Neural cell (in vitro differentiated cells): ENCODE data around the gene IGSF3. TPM values are rescaled to one million over a fixed set of nuclear protein-coding genes. Genes with fewer than 3 reads are reported as not detected.

Experiments used
- H2AFZ ChIP-seq: fragments of 200-600, 300-800 bp; sonication (generic), shearing (Covaris generic); 2 replicates; pipeline ENCODE4 v1.6.0; 2014; ENCODE audit warnings: low read depth, mild to moderate bottlenecking, antibody characterized with exemption, low read length, moderate library complexity
- H3F3A ChIP-seq: fragments of 200-600 bp; shearing (Covaris generic); 2 replicates; pipeline ENCODE4 v1.6.1; 2016; ENCODE audit warnings: mild to moderate bottlenecking, moderate library complexity, mixed read lengths, antibody characterized with exemption, low read length; ENCODE audit not compliant: insufficient read depth, poor library complexity, severe bottlenecking
- H3K27ac ChIP-seq: fragments of 200-600, 300-800 bp; sonication (generic), shearing (Covaris generic); 2 replicates; pipeline ENCODE4 v1.5.1; 2014; ENCODE audit warnings: mild to moderate bottlenecking, low read length, moderate library complexity
- H3K27me3 ChIP-seq: fragments of 300-800, 200-600 bp; sonication (generic), shearing (Covaris generic); 2 replicates; pipeline ENCODE4 v1.6.0; 2014; ENCODE audit warnings: mild to moderate bottlenecking, low read depth, low read length, moderate library complexity; ENCODE audit not compliant: insufficient read depth
- H3K36me3 ChIP-seq: fragments of 300-800, 200-600 bp; sonication (generic), shearing (Covaris generic); 2 replicates; pipeline ENCODE4 v1.5.1; 2014; ENCODE audit warnings: mild to moderate bottlenecking, antibody characterized with exemption, low read length, moderate library complexity; ENCODE audit not compliant: insufficient read depth
- H3K4me2 ChIP-seq: fragments of 300-800, 200-600 bp; sonication (generic), shearing (Covaris generic); 2 replicates; pipeline ENCODE4 v1.6.0; 2014; ENCODE audit warnings: mild to moderate bottlenecking, low read length
- H3K4me3 ChIP-seq: fragments of 300-800, 200-600 bp; sonication (generic), shearing (Covaris generic); 2 replicates; pipeline ENCODE4 v1.5.1; 2014; ENCODE audit warnings: mild to moderate bottlenecking, low read length, moderate library complexity
- H3K79me2 ChIP-seq: fragments of 200-600 bp; shearing (Covaris generic); replicated peaks from 2 replicates; pipeline ENCODE4 v1.6.0; 2014; ENCODE audit warnings: mild to moderate bottlenecking, low read length, moderate library complexity; ENCODE audit not compliant: insufficient read depth
- H3K9ac ChIP-seq: fragments of 300-800, 200-600 bp; sonication (generic), shearing (Covaris generic); 2 replicates; pipeline ENCODE4 v1.6.1; 2016; ENCODE audit warnings: mild to moderate bottlenecking, low read length, mixed read lengths
- H3K9me2 ChIP-seq: fragments of 200-600 bp; shearing (Covaris generic); 2 replicates; pipeline ENCODE4 v1.6.1; 2016; ENCODE audit warnings: mild to moderate bottlenecking, low read length, mixed read lengths; ENCODE audit not compliant: insufficient read depth
- H3K9me3 ChIP-seq: fragments of 200-600, 300-800 bp; sonication (generic), shearing (Covaris generic); 2 replicates; pipeline ENCODE4 v1.6.1; 2016; ENCODE audit warnings: mild to moderate bottlenecking, mixed run types, low read length, moderate library complexity, mixed read lengths
- H4K20me1 ChIP-seq: fragments of 200-600 bp; shearing (Covaris generic); 2 replicates; pipeline ENCODE4 v1.6.1; 2016; ENCODE audit warnings: mild to moderate bottlenecking, mixed run types; ENCODE audit not compliant: insufficient read depth
- CTCF ChIP-seq: fragments of 450-650 bp; IDR thresholded peaks from 2 replicates; pipeline ENCODE4 v1.5.1; 2014; ENCODE audit warnings: antibody characterized with exemption, mild to moderate bottlenecking, moderate library complexity; ENCODE audit not compliant: poor library complexity, severe bottlenecking
- EP300 ChIP-seq: fragments of 450-650 bp; conservative IDR thresholded peaks from 2 replicates; pipeline ENCODE4 v1.6.1; 2014; ENCODE audit warnings: antibody characterized with exemption, mild to moderate bottlenecking, moderate library complexity; ENCODE audit not compliant: poor library complexity, severe bottlenecking
- EZH2 ChIP-seq: fragments of 200-600, 300-800 bp; shearing (Covaris generic), sonication (generic); IDR thresholded peaks from 2 replicates; pipeline ENCODE4 v1.6.1; 2014; ENCODE audit warnings: antibody characterized with exemption, low read length, borderline replicate concordance, mild to moderate bottlenecking; ENCODE audit not compliant: insufficient read depth, poor library complexity, severe bottlenecking
- MXI1 ChIP-seq: fragments of 450-650 bp; conservative IDR thresholded peaks from 2 replicates; pipeline ENCODE4 v1.6.1; 2014; ENCODE audit warnings: antibody characterized with exemption, mild to moderate bottlenecking; ENCODE audit not compliant: poor library complexity, severe bottlenecking
- POLR2AphosphoS5 ChIP-seq: IDR thresholded peaks from 2 replicates; pipeline ENCODE4 v1.6.1; 2012
- RAD21 ChIP-seq: fragments of 450-650 bp; conservative IDR thresholded peaks from 2 replicates; pipeline ENCODE4 v1.6.1; 2014; ENCODE audit warnings: antibody characterized with exemption, mild to moderate bottlenecking, moderate library complexity
- SMC3 ChIP-seq: fragments of 450-650 bp; conservative IDR thresholded peaks from 2 replicates; pipeline ENCODE4 v1.6.1; 2014; ENCODE audit warnings: antibody characterized with exemption, mild to moderate bottlenecking, moderate library complexity; ENCODE audit not compliant: poor library complexity
- TAF1 ChIP-seq: IDR thresholded peaks from 2 replicates; pipeline ENCODE4 v1.6.1; 2012; ENCODE audit warnings: low read depth
- polyA plus RNA-seq: library from polyadenylated mRNA; depleted of rRNA; stranded (reverse); fragments of >200 nt; gene quantifications from 2 replicates; pipeline ENCODE4 v1.2.3, GENCODE V29; 2014
- TF ChIP-seq, protein P1 (sequence below): IDR thresholded peaks from 2 replicates; pipeline ENCODE4 v1.6.1; 2012; ENCODE audit warnings: borderline replicate concordance

IGSF3 gene
- polyA plus RNA-seq, 1 donor from 2014 or later: 81.4 TPM

- H3K27me3 ChIP-seq: no peaks in the 10 kb centered on the region
- peak overlapping the region; percentile 47 for H2AFZ ChIP-seq
- no peaks in the 10 kb centered on the region for H4K20me1 ChIP-seq
- no peaks in the 10 kb centered on the region for H3K9me3 ChIP-seq
- TF ChIP-seq TAF1: no peak
- peak; percentile 9 for TF ChIP-seq RAD21
- peak; percentile 10 for TF ChIP-seq CTCF
- no peak for TF ChIP-seq SMC3
- TF ChIP-seq MXI1: no peak
- H3K9me2 ChIP-seq: no peaks in the 10 kb centered on the region
- H3K4me3 ChIP-seq: peak overlapping the region; percentile 92
- peak overlapping the region; percentile 97 for H3K4me2 ChIP-seq
- peaks cover 51% of the 10 kb centered on the region for H3K79me2 ChIP-seq
- H3K9ac ChIP-seq: peak overlapping the region; percentile 79
- no peaks in the 10 kb centered on the region for H3F3A ChIP-seq
- no peaks in the 10 kb centered on the region for H3K36me3 ChIP-seq
- peak overlapping the region; percentile 40 for H3K27ac ChIP-seq
These were observed 1.1 kb downstream of the IGSF3 start for GRCh38 chr1:116666187-116667077.

DNA sequence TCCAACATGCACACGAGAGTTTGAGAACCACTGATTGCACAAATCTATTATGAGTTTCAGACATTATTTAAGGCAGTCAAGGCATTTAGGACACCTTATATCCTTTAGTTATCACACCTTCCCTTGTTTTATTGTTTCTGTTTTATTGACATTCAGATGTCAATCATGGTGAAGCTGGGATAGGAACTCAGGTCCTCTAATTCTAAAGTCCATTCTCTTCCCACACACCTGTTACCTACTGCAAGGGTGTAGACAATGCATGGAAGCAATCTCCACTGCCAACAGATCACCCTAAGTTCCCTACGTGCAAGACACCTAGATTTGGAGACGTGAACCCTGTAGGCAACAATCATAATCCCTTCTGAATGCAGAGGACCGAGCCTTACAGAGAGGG lies 2.6 kb downstream of the IGSF3 start:
- no peaks in the 10 kb centered on the region for H3K9me2 ChIP-seq
- no peaks in the 10 kb centered on the region for H4K20me1 ChIP-seq
- no peak overlapping the region for H3K27ac ChIP-seq
- peak overlapping the region; percentile 97 for H3K4me2 ChIP-seq
- TF ChIP-seq SMC3 (no peak), EZH2 (no peak), TAF1 (no peak), RAD21 (no peak), EP300 (no peak), CTCF (no peak), MXI1 (no peak), POLR2AphosphoS5 (no peak)
- TF ChIP-seq, protein P1, sequence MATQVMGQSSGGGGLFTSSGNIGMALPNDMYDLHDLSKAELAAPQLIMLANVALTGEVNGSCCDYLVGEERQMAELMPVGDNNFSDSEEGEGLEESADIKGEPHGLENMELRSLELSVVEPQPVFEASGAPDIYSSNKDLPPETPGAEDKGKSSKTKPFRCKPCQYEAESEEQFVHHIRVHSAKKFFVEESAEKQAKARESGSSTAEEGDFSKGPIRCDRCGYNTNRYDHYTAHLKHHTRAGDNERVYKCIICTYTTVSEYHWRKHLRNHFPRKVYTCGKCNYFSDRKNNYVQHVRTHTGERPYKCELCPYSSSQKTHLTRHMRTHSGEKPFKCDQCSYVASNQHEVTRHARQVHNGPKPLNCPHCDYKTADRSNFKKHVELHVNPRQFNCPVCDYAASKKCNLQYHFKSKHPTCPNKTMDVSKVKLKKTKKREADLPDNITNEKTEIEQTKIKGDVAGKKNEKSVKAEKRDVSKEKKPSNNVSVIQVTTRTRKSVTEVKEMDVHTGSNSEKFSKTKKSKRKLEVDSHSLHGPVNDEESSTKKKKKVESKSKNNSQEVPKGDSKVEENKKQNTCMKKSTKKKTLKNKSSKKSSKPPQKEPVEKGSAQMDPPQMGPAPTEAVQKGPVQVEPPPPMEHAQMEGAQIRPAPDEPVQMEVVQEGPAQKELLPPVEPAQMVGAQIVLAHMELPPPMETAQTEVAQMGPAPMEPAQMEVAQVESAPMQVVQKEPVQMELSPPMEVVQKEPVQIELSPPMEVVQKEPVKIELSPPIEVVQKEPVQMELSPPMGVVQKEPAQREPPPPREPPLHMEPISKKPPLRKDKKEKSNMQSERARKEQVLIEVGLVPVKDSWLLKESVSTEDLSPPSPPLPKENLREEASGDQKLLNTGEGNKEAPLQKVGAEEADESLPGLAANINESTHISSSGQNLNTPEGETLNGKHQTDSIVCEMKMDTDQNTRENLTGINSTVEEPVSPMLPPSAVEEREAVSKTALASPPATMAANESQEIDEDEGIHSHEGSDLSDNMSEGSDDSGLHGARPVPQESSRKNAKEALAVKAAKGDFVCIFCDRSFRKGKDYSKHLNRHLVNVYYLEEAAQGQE: no peak
- H3K4me3 ChIP-seq: peak overlapping the region; percentile 92
- peaks cover 53% of the 10 kb centered on the region for H3K79me2 ChIP-seq
- no peaks in the 10 kb centered on the region for H3K9me3 ChIP-seq
- no peak overlapping the region for H2AFZ ChIP-seq
- H3F3A ChIP-seq: no peaks in the 10 kb centered on the region
- H3K9ac ChIP-seq: no peak overlapping the region
- H3K27me3 ChIP-seq: no peaks in the 10 kb centered on the region
- H3K36me3 ChIP-seq: no peaks in the 10 kb centered on the region
